Subcutaneous adipose tissue (tissue), 4 donors: ENCODE results near the gene PITPNM3. TPM values are rescaled to one million over a fixed set of nuclear protein-coding genes. Genes with fewer than 3 reads are reported as not detected.

Experiments used
- CTCF ChIP-seq: fragments of 450-650 bp; IDR thresholded peaks from one replicate; pipeline ENCODE4 v1.5.1; 2016; ENCODE audit warnings: low read depth, mild to moderate bottlenecking, control low read depth, antibody characterized with exemption, moderate library complexity
- total RNA-seq, 4 donors: library from RNA; depleted of rRNA; stranded (reverse); fragments of >200 nt; gene quantifications; one replicate each; pipeline ENCODE4 v1.1.0, GENCODE V29; 2016

Gene PITPNM3
- total RNA-seq, 4 donors from 2014 or later = 0.34 to 1.9 (median 1.2) TPM

GRCh38 chr17:6427279-6427781 lies 129.0 kb downstream of the PITPNM3 start:
- no peak for TF ChIP-seq CTCF

- TF ChIP-seq CTCF = no peak
Observed at GRCh38 chr17:6426356-6427101, 129.8 kb downstream of the PITPNM3 start.

GRCh38 chr17:6425407-6425806 lies 130.9 kb downstream of the PITPNM3 start:
- TF ChIP-seq CTCF = no peak

GRCh38 chr17:6423931-6424330 lies 132.4 kb downstream of the PITPNM3 start:
- no peak for TF ChIP-seq CTCF

GRCh38 chr17:6422654-6423241 lies 133.6 kb downstream of the PITPNM3 start:
- no peak for TF ChIP-seq CTCF

GRCh38 chr17:6421700-6422604 lies 134.4 kb downstream of the PITPNM3 start:
- no peak for TF ChIP-seq CTCF
